ENCODE measurements around the gene UGT1A9.

DNA sequence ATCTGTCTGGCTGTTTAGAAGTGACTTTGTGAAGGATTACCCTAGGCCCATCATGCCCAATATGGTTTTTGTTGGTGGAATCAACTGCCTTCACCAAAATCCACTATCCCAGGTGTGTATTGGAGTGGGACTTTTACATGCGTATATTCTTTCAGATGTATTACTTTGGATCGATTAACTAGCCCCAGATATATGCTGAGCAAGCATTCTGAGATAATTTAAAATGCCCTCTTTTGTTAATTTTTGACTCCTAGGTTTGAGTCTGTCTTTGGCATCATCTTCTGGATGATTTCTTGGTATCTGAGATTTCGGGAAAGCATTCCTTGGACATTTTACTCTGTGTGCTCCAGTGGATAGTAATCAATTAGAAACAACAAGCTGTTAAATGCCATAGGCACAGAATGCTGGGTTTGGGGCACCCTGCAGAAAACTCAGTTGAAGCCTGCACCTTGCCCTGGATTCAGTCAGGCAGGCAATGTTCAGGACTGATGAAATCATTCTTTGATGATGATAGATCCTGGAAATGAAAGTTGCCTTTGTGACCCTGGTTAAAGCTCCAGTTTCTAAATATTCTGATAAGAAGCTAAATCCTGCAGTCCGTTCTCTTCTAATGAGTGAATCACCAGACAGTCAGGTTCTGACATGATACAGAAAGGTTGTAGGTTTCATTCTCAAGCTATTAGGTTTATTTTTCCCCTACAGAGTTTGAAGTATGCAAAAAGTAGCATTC is 89.5 kb downstream of the UGT1A9 start:
- TF ChIP-seq, protein P1, sequence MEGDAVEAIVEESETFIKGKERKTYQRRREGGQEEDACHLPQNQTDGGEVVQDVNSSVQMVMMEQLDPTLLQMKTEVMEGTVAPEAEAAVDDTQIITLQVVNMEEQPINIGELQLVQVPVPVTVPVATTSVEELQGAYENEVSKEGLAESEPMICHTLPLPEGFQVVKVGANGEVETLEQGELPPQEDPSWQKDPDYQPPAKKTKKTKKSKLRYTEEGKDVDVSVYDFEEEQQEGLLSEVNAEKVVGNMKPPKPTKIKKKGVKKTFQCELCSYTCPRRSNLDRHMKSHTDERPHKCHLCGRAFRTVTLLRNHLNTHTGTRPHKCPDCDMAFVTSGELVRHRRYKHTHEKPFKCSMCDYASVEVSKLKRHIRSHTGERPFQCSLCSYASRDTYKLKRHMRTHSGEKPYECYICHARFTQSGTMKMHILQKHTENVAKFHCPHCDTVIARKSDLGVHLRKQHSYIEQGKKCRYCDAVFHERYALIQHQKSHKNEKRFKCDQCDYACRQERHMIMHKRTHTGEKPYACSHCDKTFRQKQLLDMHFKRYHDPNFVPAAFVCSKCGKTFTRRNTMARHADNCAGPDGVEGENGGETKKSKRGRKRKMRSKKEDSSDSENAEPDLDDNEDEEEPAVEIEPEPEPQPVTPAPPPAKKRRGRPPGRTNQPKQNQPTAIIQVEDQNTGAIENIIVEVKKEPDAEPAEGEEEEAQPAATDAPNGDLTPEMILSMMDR (conservative IDR thresholded peaks at IDR 0.05 in 1 of 2, IDR thresholded peaks at IDR 0.05 in 1 of 2; ENCODE audit: low read depth in 1 of 2, low read length in 2 of 2), result no peak
- no peak for TF ChIP-seq EZH2 (IDR thresholded peaks at IDR 0.05; ENCODE audit: low read length, missing control alignments)

Measured in fibroblast of lung (primary cell).